ENCODE data around the gene SLF1.

Gene SLF1

DNA sequence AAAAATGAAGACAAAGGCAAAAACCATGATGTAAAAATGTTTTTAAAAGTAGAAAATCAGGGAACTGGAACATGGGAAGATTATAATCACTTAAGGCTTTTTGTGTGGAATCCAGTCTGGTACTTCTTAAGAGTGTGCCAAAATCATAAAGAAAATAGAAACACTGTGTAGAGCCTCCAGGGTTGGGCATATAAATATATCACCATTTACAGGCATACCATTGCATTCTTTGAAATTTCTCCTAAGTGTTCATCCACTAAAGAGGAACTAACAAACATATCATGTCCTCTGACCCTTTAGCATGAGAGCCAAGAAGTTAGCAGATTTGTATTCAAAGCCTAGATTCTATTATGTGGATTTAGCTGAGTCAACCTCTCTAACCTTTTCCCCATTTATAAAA lies 93.3 kb downstream of the SLF1 start:
- Mint-ChIP-seq H3K4me3 (no peak overlapping the region), H3K36me3 (ENCODE audit: low read depth) (peaks cover 21% of the 10 kb centered on the region), H3K27ac (no peak overlapping the region)

DNA sequence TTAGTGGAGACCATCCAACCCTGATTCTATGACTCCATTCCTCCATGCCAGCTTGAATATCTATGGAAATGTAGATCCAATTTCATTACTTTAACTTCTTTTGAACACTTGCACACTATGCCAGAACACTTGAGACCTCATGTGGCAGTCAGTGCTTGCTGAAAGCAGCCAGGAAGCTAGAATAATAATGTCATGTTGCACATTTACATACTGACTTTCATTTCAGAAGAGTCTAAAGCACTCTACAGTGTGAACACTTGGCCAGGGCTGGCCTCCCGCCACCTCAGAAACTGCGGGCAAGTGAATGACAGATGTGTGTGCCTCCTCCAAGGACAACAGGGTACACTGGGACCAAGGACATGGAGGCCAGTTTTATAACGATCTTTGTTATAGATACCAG lies 97.3 kb downstream of the SLF1 start:
- no peaks in the 10 kb centered on the region for H3K9me3 Mint-ChIP-seq
- H3K4me1 Mint-ChIP-seq (ENCODE audit: low read depth) = no peaks in the 10 kb centered on the region
- H3K4me3 Mint-ChIP-seq = no peak overlapping the region
- peaks cover 13% of the 10 kb centered on the region for H3K27me3 Mint-ChIP-seq (ENCODE audit: low read depth)
- peaks cover 17% of the 10 kb centered on the region for H3K36me3 Mint-ChIP-seq (ENCODE audit: low read depth)
- no peak overlapping the region for H3K27ac Mint-ChIP-seq

More for the DNA sequence above, 93.3 kb downstream of the SLF1 start:
- H3K27me3 Mint-ChIP-seq (ENCODE audit: low read depth) = no peaks in the 10 kb centered on the region
- H3K9me3 Mint-ChIP-seq = no peaks in the 10 kb centered on the region
- peaks cover 2% of the 10 kb centered on the region for H3K4me1 Mint-ChIP-seq (ENCODE audit: low read depth)

DNA sequence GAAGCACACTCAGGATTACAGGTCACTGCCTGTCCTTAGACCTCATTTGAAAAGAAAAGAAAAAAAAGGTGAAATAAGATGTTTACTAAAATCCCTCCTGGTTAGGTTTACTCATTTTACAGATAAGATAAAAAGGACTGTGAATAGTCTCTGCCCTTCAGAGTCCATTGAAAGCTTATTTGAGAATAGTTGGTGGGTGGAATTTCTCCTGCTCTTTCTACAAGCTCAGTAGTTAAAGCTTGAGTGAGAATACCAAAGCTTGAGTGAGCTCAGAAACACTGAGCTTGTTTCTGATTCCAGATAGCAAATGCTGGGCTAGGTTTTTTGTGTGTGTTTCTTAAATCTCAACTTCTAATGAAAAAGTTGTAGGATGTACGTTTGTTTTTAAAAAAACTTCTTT lies 106.7 kb downstream of the SLF1 start:
- H3K36me3 Mint-ChIP-seq (ENCODE audit: low read depth) = no peaks in the 10 kb centered on the region
- no peak overlapping the region for H3K27ac Mint-ChIP-seq
- no peaks in the 10 kb centered on the region for H3K4me1 Mint-ChIP-seq (ENCODE audit: low read depth)
- peaks cover 24% of the 10 kb centered on the region for H3K27me3 Mint-ChIP-seq (ENCODE audit: low read depth)
- no peak overlapping the region for H3K4me3 Mint-ChIP-seq
- no peaks in the 10 kb centered on the region for H3K9me3 Mint-ChIP-seq

DNA sequence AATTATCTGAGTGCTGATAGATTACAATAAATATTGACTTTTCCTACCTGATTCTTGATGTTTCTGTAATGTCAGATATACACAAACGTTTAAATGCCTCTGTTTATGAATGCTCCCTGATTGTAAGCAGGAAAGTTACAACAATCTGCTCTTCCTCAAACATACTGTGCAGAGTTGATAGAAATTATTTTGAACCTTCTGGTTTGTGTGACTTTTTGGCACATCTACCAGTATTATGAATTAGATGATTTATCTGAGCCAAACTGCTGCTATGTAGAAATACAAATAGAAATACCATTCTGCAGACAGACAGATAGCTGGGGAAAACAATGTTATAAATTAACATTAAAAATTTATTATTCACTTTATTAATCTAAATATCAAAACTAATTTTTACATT lies 113.0 kb downstream of the SLF1 start:
- Mint-ChIP-seq H3K4me3 (no peak overlapping the region), H3K36me3 (ENCODE audit: low read depth) (no peaks in the 10 kb centered on the region), H3K27ac (no peak overlapping the region), H3K9me3 (no peaks in the 10 kb centered on the region), H3K27me3 (ENCODE audit: low read depth) (no peaks in the 10 kb centered on the region), H3K4me1 (ENCODE audit: low read depth) (peaks cover 4% of the 10 kb centered on the region)

DNA sequence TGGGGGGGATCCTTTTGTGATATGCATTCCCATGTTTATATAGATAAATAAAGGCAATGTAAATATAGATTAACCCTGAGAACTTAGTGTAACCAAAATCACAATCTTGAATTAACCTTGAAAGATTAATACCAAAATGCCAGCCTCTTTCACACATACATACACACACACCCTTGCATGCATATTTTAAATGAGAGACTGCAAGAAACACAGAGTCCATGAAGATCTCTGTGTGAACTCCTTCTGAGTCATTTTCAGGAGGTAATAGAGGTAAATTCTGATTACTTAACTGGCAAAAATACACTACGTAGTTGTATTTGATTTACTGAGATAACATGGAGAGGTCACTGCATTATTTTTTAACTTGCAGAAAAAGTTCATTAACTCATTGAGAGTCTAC lies 118.0 kb downstream of the SLF1 start:
- no peaks in the 10 kb centered on the region for H3K36me3 Mint-ChIP-seq (ENCODE audit: low read depth)
- H3K4me1 Mint-ChIP-seq (ENCODE audit: low read depth) = no peaks in the 10 kb centered on the region
- H3K4me3 Mint-ChIP-seq = no peak overlapping the region
- H3K9me3 Mint-ChIP-seq = no peaks in the 10 kb centered on the region
- H3K27ac Mint-ChIP-seq = no peak overlapping the region
- no peaks in the 10 kb centered on the region for H3K27me3 Mint-ChIP-seq (ENCODE audit: low read depth)

DNA sequence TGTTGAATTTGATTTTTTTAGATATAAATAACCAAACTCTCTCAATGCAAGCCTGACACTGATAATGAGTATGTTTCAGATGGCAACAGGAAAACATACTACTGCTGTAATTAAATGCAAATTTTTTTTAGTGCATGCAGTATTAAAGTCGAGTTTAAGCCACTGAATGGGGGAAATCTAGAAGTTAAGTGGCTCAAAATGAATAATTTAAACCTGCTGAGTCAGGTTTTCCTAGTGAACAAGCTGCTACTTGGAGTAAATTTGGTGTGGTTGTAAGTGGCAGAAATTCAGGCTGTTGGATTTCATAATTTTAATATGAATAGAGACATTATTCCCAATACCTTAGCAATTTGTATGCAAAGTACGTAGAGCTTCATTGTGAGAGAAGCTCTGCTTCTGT lies 121.8 kb downstream of the SLF1 start:
- Mint-ChIP-seq H3K27ac (no peak overlapping the region), H3K36me3 (ENCODE audit: low read depth) (no peaks in the 10 kb centered on the region), H3K27me3 (ENCODE audit: low read depth) (no peaks in the 10 kb centered on the region), H3K4me3 (no peak overlapping the region), H3K4me1 (ENCODE audit: low read depth) (no peaks in the 10 kb centered on the region), H3K9me3 (no peaks in the 10 kb centered on the region)

DNA sequence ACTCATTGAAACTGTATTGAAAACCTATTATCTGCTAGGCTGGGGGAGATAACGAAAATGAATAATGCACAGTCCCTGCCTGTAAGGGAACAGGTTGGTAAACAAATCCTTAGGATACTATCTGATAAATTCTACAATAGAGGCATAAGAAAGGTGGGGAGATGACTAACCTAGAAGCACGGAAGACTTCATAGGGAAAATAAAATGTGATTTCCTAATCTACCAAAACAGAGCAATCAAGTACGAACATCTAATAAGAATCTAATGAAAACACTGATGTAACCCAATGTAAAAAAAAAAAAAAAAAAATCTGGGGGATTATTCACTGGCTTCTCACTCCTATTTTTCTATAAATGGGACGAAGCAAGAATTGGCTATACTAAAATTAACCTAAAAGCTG lies 124.4 kb downstream of the SLF1 start:
- no peaks in the 10 kb centered on the region for H3K27me3 Mint-ChIP-seq (ENCODE audit: low read depth)
- H3K4me3 Mint-ChIP-seq = no peak overlapping the region
- no peaks in the 10 kb centered on the region for H3K9me3 Mint-ChIP-seq
- H3K27ac Mint-ChIP-seq = no peak overlapping the region
- H3K36me3 Mint-ChIP-seq (ENCODE audit: low read depth) = no peaks in the 10 kb centered on the region
- H3K4me1 Mint-ChIP-seq (ENCODE audit: low read depth) = no peaks in the 10 kb centered on the region

DNA sequence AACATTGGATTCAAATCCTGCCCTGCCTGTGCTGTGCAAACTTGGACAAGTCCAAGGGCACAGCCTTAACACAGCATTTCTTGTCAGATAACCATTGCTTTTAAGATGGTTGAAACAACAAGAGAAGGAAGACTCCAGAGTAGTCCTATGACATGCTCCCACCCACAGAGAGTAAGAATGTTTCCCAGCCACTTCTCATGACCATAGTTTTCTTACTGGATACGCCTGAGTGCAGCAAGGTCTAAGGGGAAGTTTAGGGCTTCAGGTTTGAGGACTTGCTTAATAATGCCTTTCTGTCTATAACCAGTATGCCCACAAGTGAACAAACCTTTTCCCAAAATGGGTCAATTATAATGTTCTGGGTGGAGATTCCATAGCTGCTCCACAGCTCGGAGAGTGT lies 126.4 kb downstream of the SLF1 start:
- H3K9me3 Mint-ChIP-seq = no peaks in the 10 kb centered on the region
- H3K27ac Mint-ChIP-seq = no peak overlapping the region
- H3K27me3 Mint-ChIP-seq (ENCODE audit: low read depth) = no peaks in the 10 kb centered on the region
- H3K36me3 Mint-ChIP-seq (ENCODE audit: low read depth) = no peaks in the 10 kb centered on the region
- peaks cover 10% of the 10 kb centered on the region for H3K4me1 Mint-ChIP-seq (ENCODE audit: low read depth)
- H3K4me3 Mint-ChIP-seq = no peak overlapping the region

DNA sequence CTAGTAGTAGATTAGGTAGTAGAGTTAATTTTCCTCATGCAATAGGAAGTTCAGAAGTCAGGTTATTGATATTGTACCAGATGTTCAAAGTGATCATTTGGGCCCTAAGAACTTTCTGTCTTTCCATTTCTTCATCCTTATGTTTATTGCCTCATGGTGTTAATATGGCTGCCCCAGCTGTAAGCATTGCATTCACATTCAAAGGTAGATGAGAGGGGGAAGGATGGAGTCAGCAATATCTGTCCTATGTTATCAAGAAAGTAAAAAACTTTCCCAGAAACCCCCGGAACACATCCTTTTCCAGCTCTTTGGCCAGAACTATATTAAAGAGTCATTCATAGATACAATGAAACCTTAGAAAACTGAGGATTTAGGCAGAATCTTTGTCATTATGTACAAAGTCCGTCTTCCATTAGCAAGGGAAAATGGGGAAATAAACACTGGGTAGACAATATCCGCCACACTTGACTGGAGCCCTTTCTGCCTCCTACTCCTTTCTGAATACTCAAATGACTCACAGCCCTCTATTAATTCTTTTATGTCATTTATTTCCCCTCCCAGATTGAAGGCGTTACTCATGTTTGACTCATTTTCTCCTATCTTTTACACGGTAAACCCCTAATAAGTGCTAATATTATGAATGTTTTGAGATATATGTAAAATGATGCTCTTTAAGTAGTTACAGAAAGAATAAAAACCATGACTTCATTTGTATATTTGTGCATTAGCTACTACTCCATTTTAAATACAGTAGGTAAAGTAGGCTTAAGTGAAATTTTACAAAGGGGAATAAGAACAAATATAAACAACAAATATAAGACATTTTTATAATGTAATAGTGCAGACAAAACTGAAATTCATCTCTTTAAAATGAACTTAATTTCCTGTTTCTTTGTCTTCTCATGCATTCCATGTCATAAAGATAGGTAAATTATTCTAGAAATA lies 127.6 kb downstream of the SLF1 start:
- no peaks in the 10 kb centered on the region for H3K36me3 Mint-ChIP-seq (ENCODE audit: low read depth)
- no peak overlapping the region for H3K4me3 Mint-ChIP-seq
- no peak overlapping the region for H3K27ac Mint-ChIP-seq
- no peaks in the 10 kb centered on the region for H3K9me3 Mint-ChIP-seq
- H3K27me3 Mint-ChIP-seq (ENCODE audit: low read depth) = no peaks in the 10 kb centered on the region
- H3K4me1 Mint-ChIP-seq (ENCODE audit: low read depth) = peaks cover 10% of the 10 kb centered on the region

DNA sequence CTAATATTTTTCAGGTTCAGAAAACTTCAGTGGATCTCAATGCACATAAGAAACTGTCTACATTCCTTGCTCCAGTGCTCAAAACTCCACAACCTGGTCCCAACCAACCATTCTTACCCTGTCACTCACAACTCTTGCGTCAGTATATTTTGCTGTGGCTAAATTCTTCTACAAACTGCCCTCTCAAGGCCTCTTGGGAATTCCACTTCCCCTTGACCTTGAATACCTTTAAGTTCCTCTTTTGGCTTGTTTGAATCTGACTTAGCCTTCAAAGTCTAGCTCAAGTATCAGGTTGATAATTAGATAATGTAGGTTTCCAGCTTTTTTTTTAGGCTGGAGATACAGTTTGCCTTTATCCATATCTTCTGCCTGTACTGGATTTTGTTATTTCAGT lies 128.3 kb downstream of the SLF1 start:
- Mint-ChIP-seq H3K4me3 (no peak overlapping the region), H3K4me1 (ENCODE audit: low read depth) (peaks cover 10% of the 10 kb centered on the region), H3K36me3 (ENCODE audit: low read depth) (no peaks in the 10 kb centered on the region), H3K9me3 (no peaks in the 10 kb centered on the region), H3K27me3 (ENCODE audit: low read depth) (no peaks in the 10 kb centered on the region), H3K27ac (no peak overlapping the region)
